Measurements from ENCODE around the gene TMEM240.

The TMEM240 gene

DNA sequence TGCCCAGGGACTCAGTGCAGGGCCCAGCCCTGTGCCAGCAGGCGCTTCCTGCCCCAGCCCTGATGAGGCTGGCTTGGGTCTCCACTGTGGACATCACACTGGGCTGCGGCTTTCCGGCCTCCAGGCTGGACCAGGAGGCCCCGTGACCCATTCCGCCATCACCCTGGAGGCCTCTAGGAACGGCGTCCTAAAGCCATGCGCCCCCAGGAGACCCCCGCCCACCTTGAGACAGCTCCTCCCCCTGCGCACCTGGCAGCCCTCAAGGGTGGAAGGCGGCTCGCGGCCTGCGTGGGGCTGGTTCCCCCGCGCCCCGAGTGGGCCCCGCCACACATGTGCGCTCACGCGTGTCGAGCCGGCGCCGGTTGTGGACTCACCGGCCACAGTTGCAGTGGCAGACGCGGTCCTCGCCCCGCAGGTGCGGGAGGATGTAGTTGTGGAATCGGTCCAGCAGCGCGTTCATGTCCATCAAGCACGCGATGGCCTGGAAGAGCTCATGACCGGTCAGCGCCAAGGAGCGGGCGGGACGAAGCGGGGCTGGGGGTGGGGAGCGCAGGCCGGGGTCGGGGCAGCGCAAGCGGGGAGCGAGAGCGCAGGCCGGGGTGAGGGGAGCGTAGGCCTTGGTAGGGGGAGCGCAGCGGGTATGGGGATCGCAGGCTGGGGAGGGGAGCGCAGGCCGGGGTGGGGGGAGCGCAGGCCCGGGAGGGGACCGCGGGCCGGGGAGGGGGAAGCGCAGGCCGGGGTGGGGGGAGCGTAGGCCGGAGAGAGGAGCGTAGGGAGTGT is 924 bp downstream of the TMEM240 start:
- H3K4me3 ChIP-seq (ENCODE audit: low read depth, low read length) = no peak overlapping the region
- TF ChIP-seq, protein P1, sequence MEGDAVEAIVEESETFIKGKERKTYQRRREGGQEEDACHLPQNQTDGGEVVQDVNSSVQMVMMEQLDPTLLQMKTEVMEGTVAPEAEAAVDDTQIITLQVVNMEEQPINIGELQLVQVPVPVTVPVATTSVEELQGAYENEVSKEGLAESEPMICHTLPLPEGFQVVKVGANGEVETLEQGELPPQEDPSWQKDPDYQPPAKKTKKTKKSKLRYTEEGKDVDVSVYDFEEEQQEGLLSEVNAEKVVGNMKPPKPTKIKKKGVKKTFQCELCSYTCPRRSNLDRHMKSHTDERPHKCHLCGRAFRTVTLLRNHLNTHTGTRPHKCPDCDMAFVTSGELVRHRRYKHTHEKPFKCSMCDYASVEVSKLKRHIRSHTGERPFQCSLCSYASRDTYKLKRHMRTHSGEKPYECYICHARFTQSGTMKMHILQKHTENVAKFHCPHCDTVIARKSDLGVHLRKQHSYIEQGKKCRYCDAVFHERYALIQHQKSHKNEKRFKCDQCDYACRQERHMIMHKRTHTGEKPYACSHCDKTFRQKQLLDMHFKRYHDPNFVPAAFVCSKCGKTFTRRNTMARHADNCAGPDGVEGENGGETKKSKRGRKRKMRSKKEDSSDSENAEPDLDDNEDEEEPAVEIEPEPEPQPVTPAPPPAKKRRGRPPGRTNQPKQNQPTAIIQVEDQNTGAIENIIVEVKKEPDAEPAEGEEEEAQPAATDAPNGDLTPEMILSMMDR (IDR thresholded peaks at IDR 0.05; ENCODE audit: borderline replicate concordance, insufficient read depth, low read depth, low read length) = no peak

DNA sequence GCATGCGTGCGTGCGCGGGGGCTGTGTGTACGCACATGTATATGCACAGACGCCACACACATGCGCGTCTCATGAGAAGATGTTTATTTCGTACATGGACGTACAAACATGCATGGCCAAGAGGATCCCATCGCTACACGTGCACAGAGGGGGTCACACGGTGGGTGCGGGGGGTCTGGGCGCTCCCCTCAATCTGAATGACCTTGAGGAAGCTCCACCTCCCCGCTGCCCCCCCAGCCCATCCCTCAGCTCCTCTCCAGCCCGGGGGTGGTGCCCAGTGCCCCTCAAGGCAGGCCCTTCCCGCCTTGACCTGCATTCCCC is 1.5 kb downstream of the TMEM240 start:
- TF ChIP-seq, protein P1 (IDR thresholded peaks at IDR 0.05; ENCODE audit: borderline replicate concordance, insufficient read depth, low read depth, low read length) = no peak
- no peak overlapping the region for H3K4me3 ChIP-seq (ENCODE audit: low read depth, low read length)

DNA sequence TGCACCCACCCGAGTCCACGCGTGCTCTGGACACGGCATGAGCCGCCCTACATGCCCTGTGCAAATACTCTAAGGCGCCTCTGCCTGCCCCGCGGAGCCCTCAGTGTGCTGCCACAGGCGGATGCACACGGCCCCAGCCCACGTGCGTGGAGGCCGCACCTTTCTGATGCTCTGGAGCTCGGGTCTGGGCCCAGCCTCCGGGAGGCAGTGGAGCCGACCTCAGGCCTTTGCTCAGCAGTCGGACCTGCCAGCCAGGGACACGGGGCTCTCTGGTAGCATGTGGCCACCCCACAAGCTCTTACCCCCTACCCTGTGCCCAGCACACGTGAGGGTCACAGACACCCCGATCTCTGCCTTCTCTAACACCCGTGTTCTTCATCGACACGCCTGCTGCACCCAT is 2.1 kb downstream of the TMEM240 start:
- TF ChIP-seq, protein P1 (IDR thresholded peaks at IDR 0.05; ENCODE audit: borderline replicate concordance, insufficient read depth, low read depth, low read length) = no peak
- no peak overlapping the region for H3K4me3 ChIP-seq (ENCODE audit: low read depth, low read length)

DNA sequence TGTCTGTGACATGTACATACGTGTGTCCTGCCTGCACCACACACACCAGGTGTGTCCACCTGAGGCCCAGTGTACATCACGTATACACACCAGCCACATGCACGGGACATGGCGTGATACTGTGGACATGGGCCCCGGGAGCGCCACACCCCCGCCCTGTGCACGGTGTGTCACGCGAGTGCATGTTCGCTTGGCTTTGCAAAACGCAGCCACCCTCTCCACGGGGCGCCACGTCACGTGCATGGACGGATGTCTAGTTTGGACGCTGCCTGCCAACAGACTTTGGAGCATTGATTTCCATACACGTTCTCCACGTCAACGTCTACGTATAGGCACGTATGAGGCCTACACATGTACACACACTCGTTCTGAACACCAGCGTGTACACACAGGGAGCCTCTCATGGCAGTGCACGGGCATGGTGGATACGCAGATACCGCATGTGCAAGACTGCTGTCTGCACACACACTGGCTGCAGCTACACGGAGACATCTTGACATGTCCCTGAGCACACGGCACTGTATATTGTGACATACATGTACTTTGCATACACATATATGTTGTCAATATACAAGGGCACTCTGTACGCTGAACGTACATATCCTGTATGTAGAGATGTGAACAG is 2.7 kb downstream of the TMEM240 start:
- H3K4me3 ChIP-seq (ENCODE audit: low read depth, low read length) = no peak overlapping the region
- TF ChIP-seq, protein P1 (IDR thresholded peaks at IDR 0.05; ENCODE audit: borderline replicate concordance, insufficient read depth, low read depth, low read length) = no peak

DNA sequence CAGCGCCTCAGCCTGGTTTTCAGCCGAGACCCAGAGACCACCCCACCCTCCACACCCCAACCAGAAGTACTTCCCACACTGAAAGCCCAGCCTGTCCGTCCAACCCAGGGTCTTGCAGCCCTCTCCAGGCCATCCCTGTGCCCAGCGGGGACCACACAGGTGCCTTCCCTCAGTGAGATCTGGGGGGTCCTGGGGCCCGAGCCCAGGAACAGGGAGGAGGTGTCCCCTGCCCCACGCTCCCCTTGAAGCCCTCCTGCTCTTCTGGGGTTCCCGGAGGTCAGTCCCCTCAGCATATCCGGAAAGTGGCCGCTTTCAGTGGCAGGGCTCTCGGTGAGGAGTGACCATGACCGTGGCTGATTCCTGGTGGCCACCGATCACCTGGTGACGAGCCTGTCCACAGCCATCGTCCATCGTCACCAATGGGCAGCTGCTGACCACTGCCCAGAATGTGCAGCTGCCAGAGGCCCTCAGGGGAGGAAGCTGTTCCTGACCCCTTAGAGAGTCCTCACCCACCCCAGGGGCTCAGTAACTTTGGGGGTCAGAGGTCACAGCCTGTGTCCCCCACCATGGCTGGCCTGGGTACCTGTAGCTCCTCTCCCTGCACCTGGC is 3.4 kb downstream of the TMEM240 start:
- TF ChIP-seq, protein P1 (IDR thresholded peaks at IDR 0.05; ENCODE audit: borderline replicate concordance, insufficient read depth, low read depth, low read length) = no peak
- H3K4me3 ChIP-seq (ENCODE audit: low read depth, low read length) = no peak overlapping the region

DNA sequence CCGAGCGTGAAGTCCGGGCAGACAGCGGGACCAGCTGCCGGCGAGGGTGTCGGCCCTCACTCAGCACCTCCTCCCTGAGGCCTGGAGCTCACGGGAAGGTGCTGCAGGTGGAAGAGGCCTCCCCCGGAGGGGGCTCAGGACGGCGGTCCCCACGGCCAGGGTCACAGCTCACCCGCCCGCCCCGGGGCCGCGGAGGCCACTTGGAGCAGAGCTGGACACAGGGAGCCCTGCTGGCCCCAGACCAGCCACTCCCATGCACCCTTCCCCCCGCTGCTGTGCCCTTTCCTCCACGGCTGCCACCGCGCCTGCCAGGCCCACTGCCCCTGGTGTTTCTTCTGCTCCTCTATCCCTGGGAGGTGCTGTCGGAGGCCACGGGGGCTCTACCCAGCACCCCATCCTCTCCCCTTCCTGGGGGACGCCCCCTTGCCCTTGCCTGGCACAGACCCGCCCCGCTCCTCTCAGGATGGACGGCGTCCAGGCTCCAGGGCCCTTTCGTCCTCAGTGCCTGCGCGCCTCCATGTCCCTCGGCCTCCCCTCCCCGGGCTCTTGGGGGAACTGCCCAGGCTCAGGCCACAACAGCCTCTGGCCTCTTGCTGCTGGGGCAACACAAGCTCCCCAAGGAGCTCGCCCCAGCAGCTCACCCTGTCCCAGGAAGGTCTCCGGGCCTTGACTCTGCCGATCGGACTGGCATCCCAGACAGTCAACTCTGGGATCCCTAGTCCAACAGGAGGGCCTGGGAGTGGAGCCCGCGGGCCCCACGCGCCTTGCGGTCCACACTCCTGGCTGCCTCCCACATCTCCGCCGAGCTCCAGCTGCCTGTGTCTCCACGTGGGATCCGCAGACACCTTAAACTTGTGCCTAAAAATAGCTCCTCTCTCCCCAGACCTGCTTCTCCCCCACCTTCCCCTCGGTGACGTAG is 4.1 kb downstream of the TMEM240 start:
- no peak overlapping the region for H3K4me3 ChIP-seq (ENCODE audit: low read depth, low read length)
- TF ChIP-seq, protein P1 (IDR thresholded peaks at IDR 0.05; ENCODE audit: borderline replicate concordance, insufficient read depth, low read depth, low read length) = no peak

Data from GM12875 (cell line).